ENCODE data around the gene CTNNA3.

GRCh38 chr10:67473850-67474633, 222.0 kb downstream of the CTNNA3 start:
- TF ChIP-seq POLR2A (IDR thresholded peaks at IDR 0.05) (no peak), POLR2AphosphoS5 (IDR thresholded peaks at IDR 0.05) (no peak), CTCF (IDR thresholded peaks at IDR 0.05 in 8 of 11, conservative IDR thresholded peaks at IDR 0.05 in 3 of 11) (no peak)

All from spleen (tissue), 7 donors.